ENCODE measurements around the gene SLC38A4.

SLC38A4 gene

GRCh38 chr12:46824709-46825108, 1.1 kb downstream of the SLC38A4 start:
- Histone ChIP-seq H3K4me3 (no peak overlapping the region), H4K20me1 (no peaks in the 10 kb centered on the region), H3K9ac (no peak overlapping the region), H3K27ac (no peak overlapping the region), H3K27me3 (no peaks in the 10 kb centered on the region), H3K9me3 (replicated peaks in 1 of 11) (peaks cover 0 to 10% (median 0%) of the 10 kb centered on the region in 11 experiments; a peak in 1 of 22 replicates), H3K4me2 (no peak overlapping the region), H3K36me3 (no peaks in the 10 kb centered on the region), H3K4me1 (no peaks in the 10 kb centered on the region)
- TF ChIP-seq Cebpa-rat (IDR thresholded peaks at IDR 0.05) = no peak

- no peak for TF ChIP-seq Cebpa-rat (IDR thresholded peaks at IDR 0.05)
- no peaks in the 10 kb centered on the region for H3K27me3 ChIP-seq
Measured at GRCh38 chr12:46818642-46819041, 7.2 kb downstream of the SLC38A4 start.

DNA sequence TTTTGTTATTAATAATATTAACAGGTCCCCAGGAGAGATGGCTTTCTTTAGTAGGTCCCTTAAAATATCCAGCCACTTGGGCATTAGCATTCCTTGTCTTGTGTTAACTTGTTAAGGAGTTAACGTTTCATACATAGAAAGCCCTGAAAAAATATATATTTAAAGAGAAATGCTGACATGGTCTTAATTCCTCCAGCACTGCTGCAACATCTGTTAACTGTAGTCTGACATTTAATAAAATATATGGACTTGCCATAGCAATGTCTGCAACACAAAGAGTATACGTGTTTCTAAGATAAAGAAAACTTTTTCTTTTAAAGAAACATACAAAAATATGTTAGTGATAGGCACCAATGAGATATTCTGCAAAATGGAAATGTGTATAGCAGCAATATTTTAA, 10.0 kb downstream of the SLC38A4 start:
- Histone ChIP-seq H3K27me3 (no peaks in the 10 kb centered on the region; a peak in 1 of 22 replicates), H3K4me2 (no peak overlapping the region), H3K9me3 (replicated peaks in 1 of 11) (no peaks in the 10 kb centered on the region), H3K4me1 (peaks cover 0 to 3% (median 0%) of the 10 kb centered on the region in 10 experiments; a peak in 1 of 20 replicates), H4K20me1 (no peaks in the 10 kb centered on the region), H3K9ac (no peak overlapping the region), H3K36me3 (no peaks in the 10 kb centered on the region), H3K4me3 (no peak overlapping the region), H3K27ac (no peak overlapping the region)
- TF ChIP-seq Cebpa-rat (IDR thresholded peaks at IDR 0.05) = no peak

More at GRCh38 chr12:46818642-46819041, 7.2 kb downstream of the SLC38A4 start:
- Histone ChIP-seq H3K36me3 (no peaks in the 10 kb centered on the region), H3K4me2 (no peak overlapping the region), H3K4me1 (no peaks in the 10 kb centered on the region), H3K9me3 (replicated peaks in 1 of 11) (peaks cover 0 to 10% (median 0%) of the 10 kb centered on the region in 11 experiments; a peak in 1 of 22 replicates), H3K4me3 (no peak overlapping the region), H3K27ac (no peak overlapping the region), H3K9ac (no peak overlapping the region), H4K20me1 (no peaks in the 10 kb centered on the region)

- no peak overlapping the region for H3K9ac ChIP-seq
- H3K27me3 ChIP-seq = no peaks in the 10 kb centered on the region; a peak in 1 of 22 replicates
- H3K27ac ChIP-seq = no peak overlapping the region
- H3K4me2 ChIP-seq = no peak overlapping the region
- no peaks in the 10 kb centered on the region for H3K9me3 ChIP-seq (replicated peaks in 1 of 11)
- no peak for TF ChIP-seq Cebpa-rat (IDR thresholded peaks at IDR 0.05)
- H4K20me1 ChIP-seq = no peaks in the 10 kb centered on the region
- no peaks in the 10 kb centered on the region for H3K36me3 ChIP-seq
- H3K4me3 ChIP-seq = no peak overlapping the region
- H3K4me1 ChIP-seq = peaks cover 0 to 3% (median 0%) of the 10 kb centered on the region in 10 experiments; a peak in 1 of 20 replicates
Measured at GRCh38 chr12:46814143-46814542, 11.7 kb downstream of the SLC38A4 start.

- Histone ChIP-seq H4K20me1 (no peaks in the 10 kb centered on the region), H3K4me2 (peak overlapping the region in 1 of 11 experiments; percentile 10; a peak in 2 of 22 replicates), H3K27me3 (no peaks in the 10 kb centered on the region; a peak in 1 of 22 replicates), H3K9ac (no peak overlapping the region), H3K27ac (no peak overlapping the region), H3K9me3 (replicated peaks in 1 of 11) (no peaks in the 10 kb centered on the region), H3K4me3 (no peak overlapping the region), H3K36me3 (no peaks in the 10 kb centered on the region), H3K4me1 (peaks cover 0 to 3% (median 0%) of the 10 kb centered on the region in 10 experiments; a peak in 1 of 20 replicates)
- no peak for TF ChIP-seq Cebpa-rat (IDR thresholded peaks at IDR 0.05)
Measured at GRCh38 chr12:46811185-46811584, 14.6 kb downstream of the SLC38A4 start.

- no peak overlapping the region for H3K27ac ChIP-seq
- TF ChIP-seq Cebpa-rat (IDR thresholded peaks at IDR 0.05) = no peak
- no peak overlapping the region for H3K4me3 ChIP-seq
- no peaks in the 10 kb centered on the region; a peak in 1 of 22 replicates for H3K27me3 ChIP-seq
- H3K4me1 ChIP-seq = peaks cover 0 to 3% (median 0%) of the 10 kb centered on the region in 10 experiments; a peak in 1 of 20 replicates
- no peak overlapping the region for H3K9ac ChIP-seq
- no peaks in the 10 kb centered on the region for H3K36me3 ChIP-seq
- H3K4me2 ChIP-seq = no peak overlapping the region
- no peaks in the 10 kb centered on the region for H3K9me3 ChIP-seq (replicated peaks in 1 of 11)
- no peaks in the 10 kb centered on the region for H4K20me1 ChIP-seq
Measured at GRCh38 chr12:46808955-46809697, 16.7 kb downstream of the SLC38A4 start.

GRCh38 chr12:46808317-46808716, 17.5 kb downstream of the SLC38A4 start:
- Histone ChIP-seq H4K20me1 (no peaks in the 10 kb centered on the region), H3K36me3 (no peaks in the 10 kb centered on the region), H3K4me3 (no peak overlapping the region), H3K4me2 (no peak overlapping the region), H3K9ac (no peak overlapping the region), H3K4me1 (peaks cover 0 to 3% (median 0%) of the 10 kb centered on the region in 10 experiments; a peak in 1 of 20 replicates), H3K27me3 (no peaks in the 10 kb centered on the region; a peak in 1 of 22 replicates), H3K27ac (no peak overlapping the region), H3K9me3 (replicated peaks in 1 of 11) (no peaks in the 10 kb centered on the region)
- TF ChIP-seq Cebpa-rat (IDR thresholded peaks at IDR 0.05) = no peak

- H3K4me3 ChIP-seq = no peak overlapping the region
- H3K9me3 ChIP-seq (replicated peaks in 1 of 11) = no peaks in the 10 kb centered on the region
- H3K9ac ChIP-seq = no peak overlapping the region
- TF ChIP-seq Cebpa-rat (IDR thresholded peaks at IDR 0.05) = no peak
- H3K4me2 ChIP-seq = no peak overlapping the region
- no peaks in the 10 kb centered on the region for H3K4me1 ChIP-seq
- H3K27me3 ChIP-seq = no peaks in the 10 kb centered on the region
- no peaks in the 10 kb centered on the region for H3K36me3 ChIP-seq
- H3K27ac ChIP-seq = no peak overlapping the region
- H4K20me1 ChIP-seq = no peaks in the 10 kb centered on the region
Measured at GRCh38 chr12:46804054-46804453, 21.7 kb downstream of the SLC38A4 start.

- no peak overlapping the region for H3K27ac ChIP-seq
- no peaks in the 10 kb centered on the region for H3K4me1 ChIP-seq
- H3K4me2 ChIP-seq = no peak overlapping the region
- H3K9ac ChIP-seq = no peak overlapping the region
- no peaks in the 10 kb centered on the region for H3K27me3 ChIP-seq
- H3K4me3 ChIP-seq = no peak overlapping the region
- no peak for TF ChIP-seq Cebpa-rat (IDR thresholded peaks at IDR 0.05)
- no peaks in the 10 kb centered on the region for H4K20me1 ChIP-seq
- no peaks in the 10 kb centered on the region for H3K9me3 ChIP-seq (replicated peaks in 1 of 11)
- H3K36me3 ChIP-seq = no peaks in the 10 kb centered on the region
Measured at GRCh38 chr12:46803517-46803916, 22.3 kb downstream of the SLC38A4 start.

- Histone ChIP-seq H3K9me3 (replicated peaks in 1 of 11) (no peaks in the 10 kb centered on the region), H3K9ac (no peak overlapping the region), H3K27me3 (no peaks in the 10 kb centered on the region), H3K27ac (no peak overlapping the region), H3K36me3 (no peaks in the 10 kb centered on the region), H3K4me3 (no peak overlapping the region), H3K4me1 (no peaks in the 10 kb centered on the region), H3K4me2 (no peak overlapping the region), H4K20me1 (no peaks in the 10 kb centered on the region)
- no peak for TF ChIP-seq Cebpa-rat (IDR thresholded peaks at IDR 0.05)
Measured at GRCh38 chr12:46801293-46801692, 24.5 kb downstream of the SLC38A4 start.
